HCT116 (cell line): Measurements from ENCODE around the gene WLS. TPM values are rescaled to one million over a fixed set of nuclear protein-coding genes. Genes with fewer than 3 reads are reported as not detected.

Source experiments
- ATAC-seq: fragments of 200-7000 bp; cut with Tn5 transposase; 2 replicates; pipeline ENCODE4 v1.9.1; 2020; ENCODE audit warnings: mild to moderate bottlenecking, moderate library complexity
- BruUV-seq: library from RNA; stranded (reverse); fragments of 400-500 nt; replicated peaks from 2 replicates; lab custom pipeline; 2021; lab: Mats Ljungman, UMichigan
- CTCF ChIA-PET: fragments of 300-600 bp; sonication (Branson Sonifier 250); formaldehyde crosslinking; loops from one replicate; lab custom pipeline; 2021; ENCODE audit warnings: antibody characterized with exemption; lab: Charles Lee
- POLR2A ChIA-PET: fragments of 300-600, 350-600 bp; sonication (Branson Sonifier 250); formaldehyde crosslinking; loops from one replicate; lab custom pipeline; 2021; ENCODE audit warnings: antibody characterized with exemption; lab: Charles Lee
- RAD21 ChIA-PET, 2 experiments: fragments of 300-600 bp; sonication (Branson Sonifier 250); formaldehyde crosslinking; loops; one replicate each; lab custom pipeline; 2023; ENCODE audit warnings: low total read pairs in 2 of 2; ENCODE audit not compliant: uncharacterized antibody in 2 of 2, unreplicated experiment in 2 of 2, low non-redundant PET in 1 of 2; lab: Charles Lee
- DNase-seq: peaks from one replicate; pipeline ENCODE4 v3.0.0-alpha.2; 2010; ENCODE audit warnings: low read depth, low spot score
- H2AFZ ChIP-seq: fragments of 200-600 bp; shearing (Covaris generic), sonication (generic); 2 replicates; pipeline ENCODE4 v1.6.1; 2017; ENCODE audit warnings: low read depth, mixed run types, mixed read lengths, antibody characterized with exemption, low read length; ENCODE audit not compliant: poor library complexity, severe bottlenecking
- H3K27ac ChIP-seq: 2 replicates; pipeline ENCODE4 v1.5.1; 2012; ENCODE audit warnings: low read depth, low read length
- H3K27me3 ChIP-seq: fragments of 200-600 bp; sonication (generic); 2 replicates; pipeline ENCODE4 v1.6.1; 2016; ENCODE audit warnings: mixed run types, low read length, mixed read lengths; ENCODE audit not compliant: insufficient read depth
- H3K36me3 ChIP-seq, 2 experiments: fragments of 200-500 bp in 1 of 2; fragments of 200-600 bp in 1 of 2; sonication (Bioruptor generic) in 1 of 2; sonication (generic) in 1 of 2; 2 replicates each; pipeline versions ENCODE4 v1.5.1 to v1.6.1; 2014 to 2016; ENCODE audit warnings: low read length in 2 of 2, inconsistent platforms in 1 of 2, mixed read lengths in 1 of 2, mixed run types in 1 of 2; ENCODE audit not compliant: insufficient read depth in 2 of 2, control insufficient read depth in 1 of 2
- H3K4me1 ChIP-seq, 2 experiments: fragments of 200-600 bp in 1 of 2; sonication (generic) in 1 of 2; 2 replicates each; pipeline versions ENCODE4 v1.5.1 to v1.6.1; 2012 to 2017; ENCODE audit warnings: low read length in 2 of 2, inconsistent platforms in 1 of 2, mild to moderate bottlenecking in 1 of 2, mixed read lengths in 1 of 2, mixed run types in 1 of 2, moderate library complexity in 1 of 2; ENCODE audit not compliant: insufficient read depth in 2 of 2, control insufficient read depth in 1 of 2
- H3K4me2 ChIP-seq: fragments of 200-600 bp; sonication (generic); 2 replicates; pipeline ENCODE4 v1.6.1; 2017; ENCODE audit warnings: mixed run types, low read length, mixed read lengths
- H3K4me3 ChIP-seq, 2 experiments: fragments of 200-600 bp in 1 of 2; sonication (generic) in 1 of 2; replicated peaks in 1 of 2; 2 replicates each; pipeline ENCODE4 v1.5.1; 2011 to 2016; ENCODE audit warnings: low read length in 2 of 2, control low read depth in 1 of 2, low read depth in 1 of 2, mild to moderate bottlenecking in 1 of 2, mixed read lengths in 1 of 2, mixed run types in 1 of 2
- H3K79me2 ChIP-seq: fragments of 200-600 bp; sonication (generic); 2 replicates; pipeline ENCODE4 v1.6.1; 2017; ENCODE audit warnings: mild to moderate bottlenecking, mixed run types, low read length, moderate library complexity, mixed read lengths; ENCODE audit not compliant: insufficient read depth
- H3K9ac ChIP-seq: fragments of 200-600 bp; sonication (generic); 2 replicates; pipeline ENCODE4 v1.6.1; 2016; ENCODE audit warnings: low read length, mixed read lengths
- H3K9me2 ChIP-seq: fragments of 200-600 bp; sonication (generic), shearing (Covaris generic); 2 replicates; pipeline ENCODE4 v1.6.1; 2017; ENCODE audit warnings: mixed run types, mild to moderate bottlenecking, moderate library complexity; ENCODE audit not compliant: insufficient read depth
- H3K9me3 ChIP-seq, 2 experiments: fragments of 200-500 bp in 1 of 2; fragments of 200-600 bp in 1 of 2; sonication (Bioruptor generic) in 1 of 2; sonication (generic) in 1 of 2; 2 replicates each; pipeline ENCODE4 v1.6.1; 2014 to 2017; ENCODE audit warnings: low read length in 2 of 2, mixed read lengths in 2 of 2, inconsistent platforms in 1 of 2, low read depth in 1 of 2, mild to moderate bottlenecking in 1 of 2, mixed run types in 1 of 2, moderate library complexity in 1 of 2; ENCODE audit not compliant: control insufficient read depth in 1 of 2, insufficient read depth in 1 of 2
- H4K20me1 ChIP-seq: fragments of 200-600 bp; sonication (generic), shearing (Covaris generic); 2 replicates; pipeline ENCODE4 v1.6.1; 2017; ENCODE audit warnings: mixed run types, mild to moderate bottlenecking, moderate library complexity; ENCODE audit not compliant: insufficient read depth
- CBX3 ChIP-seq: IDR thresholded peaks from 2 replicates; pipeline ENCODE4 v1.6.1; 2012; ENCODE audit warnings: low read depth
- ELF1 ChIP-seq: IDR thresholded peaks from 2 replicates; pipeline ENCODE4 v1.6.1; 2012; ENCODE audit warnings: low read depth, borderline replicate concordance
- EZH2 ChIP-seq: fragments of 200-600 bp; sonication (generic); IDR thresholded peaks from 2 replicates; pipeline ENCODE4 v1.6.1; 2017; ENCODE audit warnings: antibody characterized with exemption, mixed run types
- POLR2A ChIP-seq: IDR thresholded peaks from 2 replicates; pipeline ENCODE4 v1.7.0; 2011; ENCODE audit warnings: borderline replicate concordance; ENCODE audit not compliant: insufficient read depth, insufficient read length; ENCODE audit errors: extremely low read depth
- TCF7L2 ChIP-seq: IDR thresholded peaks from 2 replicates; pipeline ENCODE4 v1.7.0; 2011; ENCODE audit warnings: borderline replicate concordance, inconsistent platforms; ENCODE audit not compliant: insufficient read depth, insufficient read length; ENCODE audit errors: extremely low read depth
- YY1 ChIP-seq: IDR thresholded peaks from 2 replicates; pipeline ENCODE4 v1.6.1; 2011; ENCODE audit warnings: low read length, low read depth, moderate library complexity, mild to moderate bottlenecking; ENCODE audit not compliant: insufficient replicate concordance; ENCODE audit errors: extremely low read depth
- intact Hi-C: fragments of 100-400 bp; cut with micrococcal nuclease; formaldehyde crosslinking; loops from 2 replicates; pipeline ENCODE4 v1.10.0; 2022
- total RNA-seq: library from RNA; stranded (reverse); gene quantifications from one replicate; pipeline ENCODE4 v1.2.1, GENCODE V29; 2021; ENCODE audit not compliant: unreplicated experiment
- TF ChIP-seq, protein P1 (sequence below): IDR thresholded peaks from 2 replicates; pipeline ENCODE4 v1.6.1; 2012
- TF ChIP-seq, protein P2 (sequence below): IDR thresholded peaks from 2 replicates; pipeline ENCODE4 v1.6.1; 2011; ENCODE audit warnings: mild to moderate bottlenecking, low read length, moderate library complexity; ENCODE audit not compliant: insufficient replicate concordance; ENCODE audit errors: extremely low read depth
- TF ChIP-seq, protein P3 (sequence below), 3 experiments: fragments of 200-600 bp in 1 of 3; sonication (generic) in 1 of 3; IDR thresholded peaks in 2 of 3; conservative IDR thresholded peaks in 1 of 3; 2 replicates each; pipeline ENCODE4 v1.5.1; 2012 to 2017; ENCODE audit warnings: low read depth in 2 of 3, low read length in 2 of 3, antibody characterized with exemption in 1 of 3, borderline replicate concordance in 1 of 3, control low read depth in 1 of 3, mild to moderate bottlenecking in 1 of 3, mixed read lengths in 1 of 3, mixed run types in 1 of 3, moderate library complexity in 1 of 3; ENCODE audit not compliant: insufficient read depth in 1 of 3

WLS gene
- total RNA-seq, 1 experiment from 2014 or later = 38.0 TPM

DNA sequence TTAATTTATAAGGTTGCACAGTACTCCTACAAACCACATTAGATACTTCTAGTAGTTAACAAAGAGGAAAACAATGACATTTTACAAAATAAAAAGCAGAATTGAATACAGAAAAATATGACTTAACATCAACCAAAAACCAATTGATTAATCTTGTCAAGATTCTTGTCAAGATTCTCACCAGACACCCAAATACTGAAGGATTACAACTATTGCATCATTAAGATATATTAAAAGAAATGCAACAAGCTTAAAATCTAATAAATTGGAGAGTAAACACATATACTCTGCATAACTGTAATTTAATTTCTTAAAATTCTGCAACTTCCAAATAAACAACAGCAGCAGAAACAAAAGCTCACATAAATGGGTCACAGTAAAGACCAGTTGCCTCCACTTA is 4.7 kb downstream of the WLS start:
- no peaks in the 10 kb centered on the region for H4K20me1 ChIP-seq
- no peak for ATAC-seq
- TF ChIP-seq, protein P1, sequence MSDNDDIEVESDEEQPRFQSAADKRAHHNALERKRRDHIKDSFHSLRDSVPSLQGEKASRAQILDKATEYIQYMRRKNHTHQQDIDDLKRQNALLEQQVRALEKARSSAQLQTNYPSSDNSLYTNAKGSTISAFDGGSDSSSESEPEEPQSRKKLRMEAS = no peak
- TF ChIP-seq ELF1 = no peak
- TF ChIP-seq POLR2A = no peak
- TF ChIP-seq YY1 = no peak
- TF ChIP-seq CBX3 = no peak
- no peak for TF ChIP-seq EZH2
- TF ChIP-seq TCF7L2 = no peak
- TF ChIP-seq, protein P2, sequence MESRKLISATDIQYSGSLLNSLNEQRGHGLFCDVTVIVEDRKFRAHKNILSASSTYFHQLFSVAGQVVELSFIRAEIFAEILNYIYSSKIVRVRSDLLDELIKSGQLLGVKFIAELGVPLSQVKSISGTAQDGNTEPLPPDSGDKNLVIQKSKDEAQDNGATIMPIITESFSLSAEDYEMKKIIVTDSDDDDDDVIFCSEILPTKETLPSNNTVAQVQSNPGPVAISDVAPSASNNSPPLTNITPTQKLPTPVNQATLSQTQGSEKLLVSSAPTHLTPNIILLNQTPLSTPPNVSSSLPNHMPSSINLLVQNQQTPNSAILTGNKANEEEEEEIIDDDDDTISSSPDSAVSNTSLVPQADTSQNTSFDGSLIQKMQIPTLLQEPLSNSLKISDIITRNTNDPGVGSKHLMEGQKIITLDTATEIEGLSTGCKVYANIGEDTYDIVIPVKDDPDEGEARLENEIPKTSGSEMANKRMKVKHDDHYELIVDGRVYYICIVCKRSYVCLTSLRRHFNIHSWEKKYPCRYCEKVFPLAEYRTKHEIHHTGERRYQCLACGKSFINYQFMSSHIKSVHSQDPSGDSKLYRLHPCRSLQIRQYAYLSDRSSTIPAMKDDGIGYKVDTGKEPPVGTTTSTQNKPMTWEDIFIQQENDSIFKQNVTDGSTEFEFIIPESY = no peak
- TF ChIP-seq, protein P3, sequence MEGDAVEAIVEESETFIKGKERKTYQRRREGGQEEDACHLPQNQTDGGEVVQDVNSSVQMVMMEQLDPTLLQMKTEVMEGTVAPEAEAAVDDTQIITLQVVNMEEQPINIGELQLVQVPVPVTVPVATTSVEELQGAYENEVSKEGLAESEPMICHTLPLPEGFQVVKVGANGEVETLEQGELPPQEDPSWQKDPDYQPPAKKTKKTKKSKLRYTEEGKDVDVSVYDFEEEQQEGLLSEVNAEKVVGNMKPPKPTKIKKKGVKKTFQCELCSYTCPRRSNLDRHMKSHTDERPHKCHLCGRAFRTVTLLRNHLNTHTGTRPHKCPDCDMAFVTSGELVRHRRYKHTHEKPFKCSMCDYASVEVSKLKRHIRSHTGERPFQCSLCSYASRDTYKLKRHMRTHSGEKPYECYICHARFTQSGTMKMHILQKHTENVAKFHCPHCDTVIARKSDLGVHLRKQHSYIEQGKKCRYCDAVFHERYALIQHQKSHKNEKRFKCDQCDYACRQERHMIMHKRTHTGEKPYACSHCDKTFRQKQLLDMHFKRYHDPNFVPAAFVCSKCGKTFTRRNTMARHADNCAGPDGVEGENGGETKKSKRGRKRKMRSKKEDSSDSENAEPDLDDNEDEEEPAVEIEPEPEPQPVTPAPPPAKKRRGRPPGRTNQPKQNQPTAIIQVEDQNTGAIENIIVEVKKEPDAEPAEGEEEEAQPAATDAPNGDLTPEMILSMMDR (IDR thresholded peaks at IDR 0.05 in 2 of 3, conservative IDR thresholded peaks at IDR 0.05 in 1 of 3; ENCODE audit: borderline replicate concordance in 1 of 3, insufficient read depth in 1 of 3, low read depth in 2 of 3, low read length in 2 of 3) = no peak
- intact Hi-C loops = no loop called here
- H3K27ac ChIP-seq = no peak overlapping the region
- no peaks in the 10 kb centered on the region for H3K9me3 ChIP-seq
- H3K4me2 ChIP-seq = no peak overlapping the region
- H3K27me3 ChIP-seq = no peaks in the 10 kb centered on the region
- no peak for DNase-seq
- no peaks in the 10 kb centered on the region for H3K9me2 ChIP-seq
- ChIA-PET RAD21 (no interaction called here), CTCF (no interaction called here), POLR2A (no interaction called here)
- H2AFZ ChIP-seq = no peak overlapping the region
- peaks cover 11% of the 10 kb centered on the region; the same call in 1 of the 2 replicates for H3K79me2 ChIP-seq
- H3K4me3 ChIP-seq = no peak overlapping the region
- peaks cover 0 to 3% of the 10 kb centered on the region in 2 experiments; a peak in 1 of 4 replicates for H3K4me1 ChIP-seq
- BruUV-seq = no TSS peak
- no peak overlapping the region for H3K9ac ChIP-seq
- H3K36me3 ChIP-seq = no peaks in the 10 kb centered on the region
